GM19467 (cell line): ENCODE results near the gene KRTAP1-5.
"Not testable (repeated sequence)": the region's sequence is repeated elsewhere in the genome, so short reads cannot be mapped to it uniquely, and the experiment has no call there.

Experiments
- ATAC-seq: cut with Tn5 transposase; IDR thresholded peaks from one replicate; pipeline ENCODE4 v1.9.1; 2021; ENCODE audit warnings: mild to moderate bottlenecking, moderate library complexity; ENCODE audit not compliant: unreplicated experiment

The KRTAP1-5 gene, protein sequence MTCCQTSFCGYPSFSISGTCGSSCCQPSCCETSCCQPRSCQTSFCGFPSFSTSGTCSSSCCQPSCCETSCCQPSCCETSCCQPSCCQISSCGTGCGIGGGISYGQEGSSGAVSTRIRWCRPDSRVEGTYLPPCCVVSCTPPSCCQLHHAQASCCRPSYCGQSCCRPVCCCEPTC

DNA sequence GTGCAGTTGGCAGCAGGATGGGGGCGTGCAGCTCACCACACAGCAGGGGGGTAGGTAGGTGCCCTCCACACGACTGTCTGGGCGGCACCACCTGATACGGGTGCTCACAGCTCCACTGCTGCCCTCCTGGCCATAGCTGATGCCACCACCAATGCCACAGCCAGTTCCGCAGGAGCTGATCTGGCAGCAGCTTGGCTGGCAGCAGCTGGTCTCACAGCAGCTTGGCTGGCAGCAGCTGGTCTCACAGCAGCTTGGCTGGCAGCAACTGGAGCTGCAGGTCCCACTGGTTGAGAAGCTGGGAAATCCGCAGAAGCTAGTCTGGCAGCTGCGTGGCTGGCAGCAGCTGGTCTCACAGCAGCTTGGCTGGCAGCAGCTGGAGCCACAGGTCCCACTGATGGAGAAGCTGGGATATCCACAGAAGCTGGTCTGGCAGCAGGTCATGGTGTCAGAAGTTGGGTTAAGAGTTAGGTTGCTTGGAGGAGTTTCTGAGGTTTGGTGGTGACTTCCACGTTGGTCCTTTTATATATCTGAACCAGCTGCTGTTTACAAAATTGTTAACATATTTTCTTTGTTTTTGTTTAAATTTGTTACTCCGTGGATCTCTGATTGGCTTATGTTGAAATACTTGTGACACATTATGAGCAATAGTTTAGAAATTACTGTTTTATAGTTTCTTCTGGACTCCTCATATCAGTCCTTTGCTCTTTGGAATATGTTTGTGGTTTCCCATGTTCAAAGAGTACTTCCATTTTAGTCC lies at the start of gene KRTAP1-5:
TSS of gene KRTAP1-5 (minus strand) at position 494 of the 757 bp plus-strand sequence. CDS start at position 441, 53 bp downstream.
- ATAC-seq, result no peak

DNA sequence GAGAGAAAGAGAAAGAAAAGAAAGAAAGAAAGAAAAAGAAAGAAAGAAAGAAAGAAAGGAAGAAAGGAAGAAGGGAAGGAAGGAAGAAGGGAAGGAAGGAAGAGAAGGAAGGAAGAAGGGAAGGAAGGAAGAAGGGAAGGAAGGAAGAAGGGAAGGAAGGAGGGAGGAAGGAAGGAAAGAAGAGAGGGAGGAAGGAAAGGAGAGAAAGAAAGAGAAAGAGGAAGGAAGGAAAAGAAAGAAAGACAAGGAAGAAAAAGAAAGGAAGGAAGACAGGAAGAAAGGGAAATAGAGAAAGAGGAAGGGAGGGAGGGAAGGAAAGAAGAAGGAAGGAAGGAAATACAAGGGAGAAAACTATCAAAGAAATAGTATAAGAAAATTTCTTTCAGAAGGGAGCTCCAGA lies 49.8 kb upstream of the KRTAP1-5 start:
- ATAC-seq, result no peak

DNA sequence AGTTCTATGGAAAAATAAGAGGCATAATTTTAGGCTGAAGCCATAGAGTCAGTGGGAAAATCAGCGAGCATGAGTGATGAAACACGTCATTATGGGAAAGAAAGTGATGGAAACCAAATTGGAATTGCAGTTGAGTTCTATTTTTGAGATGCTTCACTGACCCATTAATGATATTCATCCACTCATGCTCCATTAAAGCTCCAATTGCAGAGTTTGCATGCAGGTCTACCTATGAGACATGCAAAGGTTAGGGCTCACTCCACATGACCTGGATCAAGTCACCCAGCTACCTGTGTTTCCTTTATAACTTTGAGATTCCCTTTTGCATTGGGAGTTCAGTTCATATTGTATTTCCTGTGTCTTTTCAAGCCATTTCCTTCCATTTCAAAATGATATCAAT lies 46.7 kb upstream of the KRTAP1-5 start:
- no peak for ATAC-seq

DNA sequence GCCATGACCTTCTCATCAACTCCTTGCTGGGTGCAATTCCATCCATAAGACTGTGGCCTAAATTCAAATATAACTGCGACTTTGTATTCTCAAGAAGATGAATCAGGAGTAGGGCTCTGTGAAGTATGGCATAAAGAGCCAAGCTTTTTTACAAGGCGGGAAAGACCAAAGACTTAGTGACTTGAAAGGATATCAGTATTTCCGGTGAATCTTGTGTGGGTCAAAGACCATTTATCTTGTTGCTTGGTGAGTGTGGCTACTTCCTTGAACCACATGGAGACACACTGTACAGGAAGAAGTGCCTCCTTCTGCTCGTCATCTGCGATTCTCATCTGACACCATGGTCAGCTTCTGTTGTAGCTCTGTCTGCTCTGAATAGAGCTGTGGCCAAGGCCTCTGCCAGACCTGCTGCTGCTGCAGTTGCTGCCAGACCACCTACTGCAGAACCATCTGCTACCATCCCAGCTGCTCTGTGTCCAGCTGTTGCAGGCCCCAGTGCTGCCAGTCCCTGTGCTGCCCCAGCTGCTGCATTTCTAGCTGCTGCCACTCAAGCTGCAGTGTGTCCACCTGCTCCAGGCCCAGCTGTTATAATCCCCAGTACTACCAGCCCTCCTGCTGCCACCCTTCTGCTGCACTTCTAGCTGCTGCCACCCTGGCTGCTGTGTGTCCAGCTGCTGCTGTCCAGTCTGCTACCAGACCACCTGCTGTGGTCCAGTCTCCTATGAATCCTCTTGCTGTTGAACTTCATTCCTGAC lies 44.8 kb upstream of the KRTAP1-5 start:
- no peak for ATAC-seq

DNA sequence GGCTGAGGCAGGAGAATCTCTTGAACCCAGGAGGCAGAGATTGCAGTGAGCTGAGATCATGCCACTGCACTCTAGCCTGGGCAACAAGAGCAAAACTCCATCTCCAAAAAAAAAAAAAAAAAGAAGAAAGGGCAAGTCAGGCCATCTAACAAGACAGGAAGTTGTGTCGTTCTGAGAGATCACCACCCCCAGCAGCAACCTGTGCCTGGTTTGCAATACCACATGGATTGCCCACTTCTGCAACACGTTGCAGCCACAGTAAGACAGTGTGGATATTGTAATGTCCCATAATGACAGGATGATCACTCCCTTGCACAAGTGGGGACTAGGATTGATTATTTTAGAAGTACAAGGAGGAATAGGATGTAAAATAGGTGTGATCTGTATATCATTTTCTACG lies 42.0 kb upstream of the KRTAP1-5 start:
- ATAC-seq, result no peak

DNA sequence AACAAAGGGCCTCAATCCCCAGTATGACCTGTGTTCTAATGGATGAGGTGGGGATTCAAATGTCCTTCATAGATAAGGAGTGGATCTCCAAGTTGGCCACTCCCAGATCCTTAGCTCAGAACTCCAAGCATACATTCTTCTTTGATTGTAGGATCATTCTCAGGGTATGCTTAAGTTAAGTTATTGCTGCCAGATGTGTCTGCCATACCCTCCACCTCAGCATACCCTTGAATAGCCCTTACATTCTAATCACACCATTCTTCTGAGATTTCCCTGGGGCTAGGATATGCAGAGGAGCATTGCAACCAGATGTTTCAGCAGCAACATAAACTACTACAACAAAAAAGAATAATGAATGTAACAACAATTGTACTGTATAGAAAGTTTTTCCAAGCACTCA lies 40.3 kb upstream of the KRTAP1-5 start:
- ATAC-seq, result no peak

DNA sequence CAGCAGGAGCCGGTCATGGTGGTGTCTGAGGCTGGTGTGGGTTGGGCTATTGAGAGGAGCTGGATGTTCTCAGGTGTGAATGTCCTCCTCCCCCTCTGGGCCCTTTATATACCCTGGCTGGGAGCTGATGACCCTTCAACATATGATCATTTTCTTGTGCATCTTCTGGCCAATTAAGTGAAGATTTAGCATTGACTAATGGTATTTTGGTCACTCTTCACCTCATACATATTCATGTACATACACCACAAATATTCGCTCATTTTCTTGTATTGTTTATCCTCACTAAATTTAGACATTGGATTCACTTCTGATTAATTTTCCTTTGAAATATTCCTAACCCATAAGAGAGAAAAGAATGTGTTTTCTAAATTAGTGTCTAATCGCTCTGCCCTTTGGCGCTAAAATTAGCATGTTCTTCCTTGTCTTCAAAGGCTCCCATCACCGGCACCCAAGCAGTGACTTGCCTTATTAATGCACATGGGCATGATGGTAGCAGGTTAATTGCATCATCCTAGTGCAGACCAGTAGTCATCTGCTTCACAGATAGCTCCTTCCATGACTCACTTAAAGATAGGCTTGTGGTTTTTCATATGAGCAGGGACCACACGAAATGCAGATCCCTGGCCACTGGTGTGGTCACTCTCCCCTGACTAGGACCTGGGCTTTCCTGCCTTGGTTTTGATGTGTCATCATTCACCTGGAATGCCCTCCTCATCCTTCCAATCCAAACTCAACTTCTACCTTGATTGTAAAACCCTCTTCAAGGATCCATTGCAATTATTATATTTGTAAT lies 39.0 kb upstream of the KRTAP1-5 start, which contains the start of gene KRTAP2-4:
TSS of gene KRTAP2-4 (minus strand) at position 51 of the 796 bp plus-strand sequence. CDS start at position 17, 34 bp downstream.
- ATAC-seq, result no peak

DNA sequence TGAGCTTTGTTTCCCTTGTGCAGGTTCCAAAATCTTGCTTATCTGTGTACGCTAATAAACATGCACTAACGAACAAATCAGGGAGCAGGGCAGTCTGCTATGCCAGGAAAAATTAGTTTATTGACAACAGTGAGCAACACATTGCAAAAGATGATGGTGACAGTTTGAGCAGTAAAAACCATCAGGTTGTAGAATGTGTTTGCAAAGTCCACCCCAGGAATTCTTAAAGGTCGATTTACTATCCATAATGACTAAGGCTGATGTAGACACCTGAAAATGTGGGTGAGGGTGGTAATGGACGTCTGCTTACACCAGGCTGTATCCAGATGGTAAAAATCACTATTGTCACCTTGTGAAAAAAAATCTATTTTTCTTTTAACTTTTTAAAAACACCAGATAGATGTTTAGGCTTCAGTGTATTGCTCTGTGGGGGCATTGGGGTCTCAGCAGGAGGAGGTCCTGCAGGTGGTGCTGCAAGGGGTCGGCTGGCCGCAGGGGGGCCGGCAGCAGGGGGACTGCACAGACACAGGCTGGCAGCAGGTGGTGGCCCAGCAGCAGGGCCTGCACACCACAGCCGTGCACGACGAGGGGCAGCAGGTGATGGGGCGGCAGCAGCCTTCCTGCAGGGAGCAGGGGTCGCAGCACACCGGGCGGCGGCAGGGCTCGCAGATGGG lies 38.1 kb upstream of the KRTAP1-5 start:
- ATAC-seq, result not testable (repeated sequence)

DNA sequence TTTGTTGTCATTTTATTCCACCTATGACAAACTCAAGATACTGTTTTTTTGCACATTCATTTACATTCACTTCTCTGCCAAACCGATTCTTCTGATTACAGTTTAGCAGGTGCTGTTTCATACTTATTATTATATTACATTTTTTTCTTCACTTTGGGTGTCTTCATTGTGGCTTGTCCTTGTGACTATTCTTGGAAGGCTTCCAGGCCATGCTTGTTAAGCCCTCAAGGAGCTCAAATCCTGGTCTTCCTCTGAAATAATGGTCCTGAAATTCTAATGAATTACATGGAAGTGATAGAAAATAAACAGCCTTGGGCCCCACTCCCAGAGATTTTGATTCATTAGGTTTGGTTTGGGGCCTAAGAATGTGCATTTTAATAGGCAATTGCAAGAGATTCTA lies 37.3 kb upstream of the KRTAP1-5 start:
- no peak for ATAC-seq

DNA sequence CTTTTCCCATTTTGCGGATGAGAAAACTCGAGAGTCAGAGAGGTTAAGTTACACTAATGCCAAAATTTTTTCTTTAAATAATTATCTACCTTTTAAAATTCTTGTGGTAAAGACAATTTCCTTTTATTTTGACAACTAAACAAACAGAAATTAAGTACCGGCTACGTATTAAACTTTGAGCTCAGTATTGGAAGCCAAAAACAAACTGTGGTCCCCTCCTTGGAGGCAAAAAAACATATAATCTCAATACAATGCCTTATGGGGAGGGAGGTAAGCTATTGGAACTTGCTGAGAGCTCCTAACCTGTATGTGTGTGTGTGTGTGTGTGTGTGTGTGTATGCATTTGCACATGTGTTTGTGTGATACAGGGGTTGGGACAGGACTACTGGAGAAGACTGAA lies 36.4 kb upstream of the KRTAP1-5 start:
- no peak for ATAC-seq

DNA sequence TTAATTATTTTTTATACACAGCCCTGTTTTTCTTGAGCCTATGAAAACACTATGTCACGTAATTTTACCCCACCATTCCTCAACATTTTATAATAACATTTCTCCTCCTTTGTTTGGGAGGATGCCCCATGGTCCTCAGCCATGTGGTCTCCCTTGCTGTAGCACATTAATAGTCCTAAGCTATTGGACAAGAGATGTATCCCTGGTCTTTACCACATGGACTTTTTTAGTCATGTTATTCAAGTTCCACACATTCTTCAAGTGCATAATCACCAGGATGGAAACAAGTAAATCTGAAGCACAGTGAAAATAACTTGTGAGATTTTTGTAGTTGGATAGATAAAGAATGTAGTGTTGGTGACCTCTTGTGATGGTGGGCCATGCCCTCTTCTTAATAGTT lies 35.0 kb upstream of the KRTAP1-5 start:
- ATAC-seq, result no peak

DNA sequence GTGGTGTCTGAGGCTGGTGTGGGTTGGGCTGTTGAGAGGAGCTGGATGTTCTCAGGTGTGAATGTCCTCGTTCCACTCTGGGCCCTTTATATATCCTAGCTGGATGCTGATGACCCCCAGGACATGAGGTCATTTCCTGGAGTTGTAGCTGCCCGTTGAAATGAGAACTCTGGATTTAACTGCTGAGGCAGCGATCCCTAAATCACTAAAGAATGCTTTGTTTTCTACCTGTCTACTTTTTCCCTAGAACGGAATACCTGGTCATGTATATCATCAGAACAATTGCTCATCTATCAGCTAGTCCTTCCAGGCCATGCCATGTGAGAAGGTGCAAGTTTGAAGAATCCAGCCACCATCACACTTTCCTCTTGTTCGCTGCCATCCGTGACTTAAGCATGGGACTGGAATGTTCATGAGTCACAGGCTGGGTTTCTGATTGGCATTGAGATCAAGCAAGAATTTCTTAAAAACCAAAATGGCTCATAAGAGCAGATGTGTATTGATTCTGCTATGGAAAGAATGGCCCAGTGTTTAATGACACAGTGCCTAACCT lies 33.1 kb upstream of the KRTAP1-5 start, which contains the start of gene KRTAP2-3:
TSS of gene KRTAP2-3 (minus strand) at position 63 of the 553 bp plus-strand sequence. CDS start 64 bp downstream, outside the sequence.
- no peak for ATAC-seq

DNA sequence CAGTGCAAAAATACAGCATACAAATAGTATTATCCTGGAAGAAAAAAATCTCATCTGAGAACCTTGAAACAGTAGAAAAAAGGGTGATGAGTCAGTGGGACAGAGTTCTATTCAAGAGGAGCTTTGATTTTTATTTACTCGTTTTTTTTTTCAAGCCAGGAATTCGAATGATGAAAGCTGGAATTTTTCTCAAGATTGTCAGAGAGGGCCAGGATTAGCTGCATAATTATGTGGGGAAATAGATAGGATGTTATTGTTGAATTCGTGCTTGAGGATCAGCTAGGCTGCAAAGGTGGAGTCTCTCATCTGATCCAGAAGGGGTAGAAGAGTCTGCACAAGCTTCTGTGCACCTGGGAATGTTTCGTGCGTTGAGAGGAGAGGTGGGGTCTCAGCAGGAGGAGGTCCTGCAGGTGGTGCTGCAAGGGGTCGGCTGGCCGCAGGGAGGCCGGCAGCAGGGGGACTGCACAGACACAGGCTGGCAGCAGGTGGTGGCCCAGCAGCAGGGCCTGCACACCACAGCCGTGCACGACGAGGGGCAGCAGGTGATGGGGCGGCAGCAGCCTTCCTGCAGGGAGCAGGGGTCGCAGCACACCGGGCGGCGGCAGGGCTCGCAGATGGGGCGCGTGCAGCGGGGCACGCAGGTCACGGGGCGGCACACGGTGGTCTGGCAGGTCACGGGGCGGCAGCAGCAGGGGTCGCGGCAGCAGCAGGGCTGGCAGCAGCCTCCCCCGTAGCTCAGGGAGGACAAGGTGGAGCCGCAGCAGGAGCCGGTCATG lies 32.5 kb upstream of the KRTAP1-5 start:
- ATAC-seq, result not testable (repeated sequence)

DNA sequence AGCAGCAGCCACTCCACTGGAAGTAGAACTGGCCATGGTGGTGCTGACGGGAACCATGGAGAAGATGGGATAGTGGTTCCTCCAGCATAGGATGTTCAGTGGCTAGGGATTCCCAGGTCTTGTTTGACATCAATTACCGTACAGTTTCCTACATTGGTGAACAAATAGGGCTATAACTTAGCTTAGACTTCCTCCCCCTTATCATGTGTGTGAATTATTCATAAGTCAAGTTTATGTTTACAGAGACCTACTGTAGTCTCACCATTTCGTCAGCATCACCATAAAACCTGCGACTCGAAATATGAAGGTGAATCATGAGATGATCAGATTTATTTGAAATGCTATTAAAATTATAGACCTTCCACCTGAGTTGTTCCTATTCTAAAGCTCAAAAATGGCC lies 31.7 kb upstream of the KRTAP1-5 start:
- no peak for ATAC-seq

DNA sequence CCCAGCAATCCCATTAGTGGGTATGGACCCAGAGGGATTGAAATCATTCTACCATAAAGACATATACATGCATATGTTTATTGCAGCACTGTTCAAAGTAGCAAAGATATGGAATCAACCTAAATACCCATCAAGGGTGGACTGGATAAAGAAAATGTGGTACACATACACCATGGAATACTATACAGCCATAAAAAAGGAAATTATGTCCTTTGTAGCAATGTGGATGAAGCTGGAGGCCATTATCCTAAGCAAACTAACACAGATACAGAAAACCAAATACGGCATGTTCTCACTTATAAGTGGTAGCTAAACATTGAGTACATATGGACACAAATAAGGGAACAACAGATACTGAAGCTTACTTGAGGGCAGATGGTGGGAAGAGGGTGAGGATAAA lies 30.5 kb upstream of the KRTAP1-5 start:
- no peak for ATAC-seq

DNA sequence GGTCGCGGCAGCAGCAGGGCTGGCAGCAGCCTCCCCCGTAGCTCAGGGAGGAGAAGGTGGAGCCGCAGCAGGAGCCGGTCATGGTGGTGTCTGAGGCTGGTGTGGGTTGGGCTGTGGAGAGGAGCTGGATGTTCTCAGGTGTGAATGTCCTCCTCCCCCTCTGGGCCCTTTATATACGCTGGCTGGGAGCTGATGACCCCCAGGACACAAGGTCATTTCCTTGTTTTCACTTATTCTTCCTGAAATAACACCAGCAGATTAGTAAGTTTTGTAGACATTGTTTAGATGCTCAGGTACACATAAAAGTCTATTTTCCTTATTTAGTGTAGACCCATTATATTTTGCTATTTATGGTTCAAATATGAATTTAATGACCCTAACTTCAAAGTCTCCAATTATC lies 28.1 kb upstream of the KRTAP1-5 start, which contains the start of gene KRTAP2-2:
TSS of gene KRTAP2-2 (minus strand) at position 101 of the 400 bp plus-strand sequence. CDS start at position 82, 19 bp downstream.
- ATAC-seq, result not testable (repeated sequence)

DNA sequence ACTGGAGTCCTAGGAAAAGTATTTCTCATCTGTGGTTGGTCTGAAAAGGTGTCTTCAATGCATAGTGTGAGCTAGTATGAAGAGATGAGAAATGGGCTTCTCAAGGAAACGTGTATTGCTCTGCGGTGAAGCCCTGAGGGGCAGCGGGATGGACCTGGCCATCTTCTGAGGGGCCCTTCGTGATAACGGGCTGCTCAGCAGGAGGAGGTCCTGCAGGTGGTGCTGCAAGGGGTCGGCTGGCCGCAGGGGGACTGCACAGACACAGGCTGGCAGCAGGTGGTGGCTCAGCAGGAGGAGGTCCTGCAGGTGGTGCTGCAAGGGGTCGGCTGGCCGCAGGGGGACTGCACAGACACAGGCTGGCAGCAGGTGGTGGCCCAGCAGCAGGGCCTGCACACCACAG lies 27.5 kb upstream of the KRTAP1-5 start:
- ATAC-seq, result not testable (repeated sequence)

DNA sequence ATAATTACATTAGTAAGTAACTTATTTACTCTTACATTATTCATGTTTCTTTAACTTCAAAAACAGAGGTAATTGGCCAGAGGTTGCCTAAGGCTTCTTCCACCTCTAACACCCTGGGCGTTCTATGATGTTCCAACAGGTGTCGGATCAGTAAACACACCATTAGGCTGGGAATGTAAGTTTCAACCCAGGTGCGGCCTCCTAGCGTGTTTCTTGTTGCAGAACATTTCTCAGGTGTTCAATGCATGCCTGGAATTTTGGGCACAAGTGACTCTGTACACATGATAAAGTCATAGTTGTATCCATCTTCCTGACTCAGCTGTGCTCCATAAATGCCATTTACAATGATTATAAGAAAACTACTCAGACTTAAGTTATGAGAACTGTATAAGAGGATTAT lies 27.0 kb upstream of the KRTAP1-5 start:
- no peak for ATAC-seq

DNA sequence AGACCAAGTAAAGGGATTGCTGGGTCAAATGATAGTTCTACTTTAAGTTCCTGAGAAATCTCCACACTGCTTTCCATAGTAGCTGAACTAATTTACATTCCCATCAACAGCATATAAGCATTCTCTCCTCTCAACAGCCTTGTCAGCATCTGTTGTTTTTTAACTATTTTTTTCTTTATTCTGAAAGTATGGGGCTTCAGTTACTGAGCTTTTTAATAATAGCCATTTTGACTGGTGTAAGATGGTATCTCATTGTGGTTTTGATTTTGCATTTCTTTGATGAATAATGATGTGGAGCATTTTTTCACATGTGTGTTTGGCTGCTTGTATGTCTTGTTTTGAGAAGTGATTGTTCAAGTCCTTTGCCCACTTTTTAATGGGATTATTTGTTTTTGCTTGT lies 25.6 kb upstream of the KRTAP1-5 start:
- ATAC-seq, result no peak
